ENCODE data around the gene NTN1.

NTN1 gene

DNA sequence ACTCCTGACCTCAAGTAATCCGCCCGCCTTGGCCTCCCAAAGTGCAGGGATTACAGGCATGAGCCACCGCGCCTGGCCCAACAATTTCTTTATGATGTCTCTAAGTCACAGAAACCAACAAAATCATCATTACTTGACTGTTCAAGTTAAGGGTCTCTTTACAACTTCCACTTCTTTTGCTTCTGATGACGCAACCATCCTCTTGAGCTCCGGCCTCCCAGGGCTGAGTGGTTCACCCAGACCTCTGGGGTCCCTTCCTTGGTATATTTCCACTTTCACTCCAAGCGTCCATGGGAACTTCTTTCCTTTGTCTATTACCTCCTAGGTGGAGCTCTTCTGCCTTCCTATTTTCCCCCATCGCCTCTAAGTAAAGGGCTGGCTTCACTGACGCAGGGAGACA, 253.7 kb downstream of the NTN1 start:
- H3K27me3 Mint-ChIP-seq: no peaks in the 10 kb centered on the region
- no peak overlapping the region for H3K4me3 Mint-ChIP-seq
- H3K9me3 Mint-ChIP-seq: no peaks in the 10 kb centered on the region
- ATAC-seq: no peak
- H3K4me1 Mint-ChIP-seq: no peaks in the 10 kb centered on the region
- no peak overlapping the region for H3K27ac Mint-ChIP-seq
- peaks cover 24% of the 10 kb centered on the region for H3K36me3 Mint-ChIP-seq

DNA sequence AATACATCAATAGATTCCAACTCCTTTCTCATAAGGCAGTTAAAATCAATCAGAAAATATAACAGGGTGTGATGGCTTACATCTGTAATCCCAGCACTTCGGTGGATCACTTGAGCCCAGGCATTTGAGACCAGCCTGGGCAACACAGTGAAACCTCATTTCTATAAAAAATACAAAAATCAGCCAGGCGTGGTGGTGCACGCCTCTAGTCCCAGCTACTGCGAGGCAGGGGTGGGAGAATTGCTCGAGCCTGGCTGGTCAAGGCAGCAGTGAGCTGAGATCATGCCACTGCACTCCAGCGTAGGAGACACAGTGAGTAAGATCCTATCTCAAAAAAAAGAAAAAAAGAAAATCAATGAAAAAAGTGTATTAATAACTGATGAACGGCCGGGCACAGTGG, 258.6 kb downstream of the NTN1 start:
- Mint-ChIP-seq H3K9me3 (no peaks in the 10 kb centered on the region), H3K4me3 (no peak overlapping the region)
- no peak for ATAC-seq

DNA sequence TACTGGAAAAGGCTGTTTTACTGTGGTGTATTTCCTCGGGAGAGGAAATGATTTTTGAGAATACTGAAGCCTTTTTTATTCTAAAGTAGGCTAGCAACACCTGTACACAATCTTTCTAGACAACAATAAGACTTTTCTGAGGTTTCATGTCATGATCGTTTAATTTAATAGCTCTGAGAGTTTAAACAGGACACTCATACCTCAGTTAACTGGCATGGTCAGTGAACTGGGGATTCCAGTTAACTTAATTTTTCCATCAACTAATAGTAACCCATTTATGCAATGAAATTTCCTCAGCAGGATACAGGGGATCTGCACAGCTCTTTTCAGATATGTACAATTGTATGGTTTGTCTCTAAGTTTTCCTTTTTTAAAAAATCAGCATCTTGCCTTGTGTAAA, 262.6 kb downstream of the NTN1 start:
- H3K27me3 Mint-ChIP-seq: no peaks in the 10 kb centered on the region
- no peak for ATAC-seq
- H3K4me1 Mint-ChIP-seq: peaks cover 4% of the 10 kb centered on the region
- no peaks in the 10 kb centered on the region for H3K9me3 Mint-ChIP-seq
- H3K36me3 Mint-ChIP-seq: peaks cover 29% of the 10 kb centered on the region
- H3K4me3 Mint-ChIP-seq: no peak overlapping the region
- no peak overlapping the region for H3K27ac Mint-ChIP-seq

More for the DNA sequence above, 258.6 kb downstream of the NTN1 start:
- Mint-ChIP-seq H3K27ac (no peak overlapping the region), H3K4me1 (no peaks in the 10 kb centered on the region), H3K27me3 (no peaks in the 10 kb centered on the region), H3K36me3 (peaks cover 30% of the 10 kb centered on the region)

DNA sequence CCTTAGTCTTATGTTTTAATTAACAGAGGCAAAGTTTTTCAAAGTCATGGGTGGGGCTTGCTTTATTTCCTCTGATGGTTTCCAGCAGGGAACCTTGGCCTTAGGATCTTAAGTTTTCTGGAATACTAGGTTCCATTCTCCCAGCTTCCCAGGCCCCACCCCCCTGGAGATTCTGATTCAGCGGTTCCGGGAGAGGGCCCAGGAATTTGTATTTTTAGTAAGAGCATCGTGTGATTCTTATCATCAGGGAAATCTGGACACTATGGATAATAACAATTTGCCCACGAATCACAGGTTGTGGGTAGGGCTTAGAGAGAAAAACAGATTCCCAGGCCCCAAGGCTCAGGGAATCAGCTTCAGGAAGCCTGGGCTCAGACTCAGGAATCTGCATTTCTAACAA, 263.6 kb downstream of the NTN1 start:
- H3K9me3 Mint-ChIP-seq: no peaks in the 10 kb centered on the region
- H3K4me3 Mint-ChIP-seq: no peak overlapping the region
- peaks cover 24% of the 10 kb centered on the region for H3K36me3 Mint-ChIP-seq
- H3K27ac Mint-ChIP-seq: no peak overlapping the region
- ATAC-seq: no peak
- no peaks in the 10 kb centered on the region for H3K27me3 Mint-ChIP-seq
- peaks cover 14% of the 10 kb centered on the region for H3K4me1 Mint-ChIP-seq

DNA sequence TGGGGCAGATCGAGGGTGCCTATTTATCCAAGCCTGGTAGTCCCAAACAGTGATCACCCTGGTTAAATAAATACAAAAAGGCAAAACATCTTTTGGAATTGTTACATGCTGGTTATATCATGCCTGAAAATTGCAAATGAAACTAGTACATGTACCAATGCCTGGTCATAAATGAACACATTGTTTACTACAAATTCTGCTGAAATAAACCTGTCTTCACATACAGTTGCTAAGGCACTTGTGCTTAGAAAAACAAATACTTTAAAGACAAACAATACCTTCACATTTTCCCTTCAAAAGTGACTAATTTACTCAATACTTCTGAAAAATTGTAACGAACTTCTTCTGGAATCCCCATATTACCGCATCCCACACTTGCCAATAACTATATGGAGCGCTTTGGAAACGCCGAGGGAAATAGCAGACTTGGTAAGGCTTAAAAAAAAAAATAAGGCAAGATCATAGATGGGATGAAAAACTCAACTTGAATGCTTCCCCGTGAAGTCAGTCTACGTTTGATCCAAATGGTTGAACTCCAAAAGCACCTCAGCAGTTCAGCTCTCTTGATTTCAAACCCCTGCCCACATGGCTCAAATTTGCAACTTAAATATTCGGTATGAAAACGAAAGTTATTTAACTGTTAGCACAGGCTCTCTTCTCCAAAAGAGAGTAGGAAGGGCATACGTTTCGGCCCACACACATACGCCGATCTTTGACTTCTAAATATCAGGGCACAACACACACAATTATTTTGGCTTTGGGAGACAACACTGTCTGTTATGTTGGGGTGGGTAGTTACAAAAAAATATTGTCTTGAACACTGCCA, 264.5 kb downstream of the NTN1 start:
- H3K4me1 Mint-ChIP-seq: peaks cover 23% of the 10 kb centered on the region
- no peak for ATAC-seq
- no peak overlapping the region for H3K4me3 Mint-ChIP-seq
- peaks cover 15% of the 10 kb centered on the region for H3K36me3 Mint-ChIP-seq
- no peak overlapping the region for H3K27ac Mint-ChIP-seq
- no peaks in the 10 kb centered on the region for H3K9me3 Mint-ChIP-seq
- H3K27me3 Mint-ChIP-seq: no peaks in the 10 kb centered on the region

DNA sequence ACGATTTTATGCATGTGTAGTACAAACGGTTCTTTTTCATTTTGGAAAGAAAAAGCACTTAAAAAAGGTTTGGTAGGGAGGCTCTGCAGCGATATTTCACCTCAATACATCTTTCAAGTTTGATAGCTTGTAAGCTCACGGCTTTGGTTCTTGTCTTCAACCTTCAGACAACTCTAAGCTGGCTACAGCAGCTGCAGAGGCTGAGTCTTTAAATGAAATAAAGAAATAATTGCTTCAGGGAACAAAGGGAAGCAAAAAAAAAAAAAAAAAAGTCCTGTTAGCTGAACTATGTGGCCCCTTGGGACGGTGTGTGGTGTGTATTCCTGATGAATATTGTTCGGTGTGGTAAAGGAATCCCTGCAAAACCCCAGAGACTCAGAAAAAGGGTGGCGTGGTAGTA, 265.1 kb downstream of the NTN1 start:
- Mint-ChIP-seq H3K4me3 (no peak overlapping the region), H3K27ac (no peak overlapping the region), H3K36me3 (peaks cover 11% of the 10 kb centered on the region), H3K9me3 (no peaks in the 10 kb centered on the region), H3K4me1 (peaks cover 26% of the 10 kb centered on the region), H3K27me3 (no peaks in the 10 kb centered on the region)
- no peak for ATAC-seq

DNA sequence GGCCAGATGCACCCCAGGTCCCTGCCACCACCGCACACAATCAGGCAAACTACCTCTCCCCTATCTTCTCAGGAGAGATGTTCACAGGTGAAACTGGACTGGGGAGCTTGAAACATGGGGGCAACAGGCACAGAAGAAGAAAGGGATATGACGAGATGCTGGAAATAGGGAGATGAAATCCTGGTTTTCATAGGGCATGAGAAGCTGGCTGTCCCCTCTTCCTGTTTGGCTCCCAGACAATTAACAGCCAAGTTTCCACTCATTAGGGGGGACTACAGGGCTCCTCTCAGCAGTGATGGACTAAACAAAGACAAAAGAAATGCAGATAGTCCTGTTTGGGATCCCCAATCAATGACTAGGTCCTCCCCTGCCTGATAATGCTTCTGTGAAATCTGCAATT, 266.0 kb downstream of the NTN1 start:
- Mint-ChIP-seq H3K27me3 (no peaks in the 10 kb centered on the region), H3K9me3 (no peaks in the 10 kb centered on the region), H3K27ac (no peak overlapping the region), H3K4me1 (peaks cover 26% of the 10 kb centered on the region), H3K36me3 (peaks cover 10% of the 10 kb centered on the region), H3K4me3 (no peak overlapping the region)
- no peak for ATAC-seq

DNA sequence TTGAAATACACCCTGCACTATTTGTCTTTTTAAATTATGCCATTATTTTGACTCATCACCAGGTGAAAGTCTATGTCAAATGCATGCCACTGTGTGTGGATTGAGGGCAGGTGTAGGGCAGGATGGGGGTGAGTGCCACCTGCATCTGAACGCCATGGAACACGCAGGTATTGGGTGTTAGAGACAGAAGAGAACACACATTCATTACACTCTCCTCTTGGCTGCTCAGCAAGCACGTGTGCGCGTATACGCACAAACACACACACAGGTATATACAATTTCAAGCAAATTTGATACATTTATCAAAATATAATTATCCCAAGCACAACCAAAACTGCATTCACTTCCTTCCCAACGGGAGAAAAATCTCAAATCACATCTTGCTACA, 268.9 kb downstream of the NTN1 start:
- Mint-ChIP-seq H3K27ac (peak overlapping the region; percentile 54), H3K4me1 (peaks cover 32% of the 10 kb centered on the region), H3K4me3 (peak overlapping the region; percentile 61)

DNA sequence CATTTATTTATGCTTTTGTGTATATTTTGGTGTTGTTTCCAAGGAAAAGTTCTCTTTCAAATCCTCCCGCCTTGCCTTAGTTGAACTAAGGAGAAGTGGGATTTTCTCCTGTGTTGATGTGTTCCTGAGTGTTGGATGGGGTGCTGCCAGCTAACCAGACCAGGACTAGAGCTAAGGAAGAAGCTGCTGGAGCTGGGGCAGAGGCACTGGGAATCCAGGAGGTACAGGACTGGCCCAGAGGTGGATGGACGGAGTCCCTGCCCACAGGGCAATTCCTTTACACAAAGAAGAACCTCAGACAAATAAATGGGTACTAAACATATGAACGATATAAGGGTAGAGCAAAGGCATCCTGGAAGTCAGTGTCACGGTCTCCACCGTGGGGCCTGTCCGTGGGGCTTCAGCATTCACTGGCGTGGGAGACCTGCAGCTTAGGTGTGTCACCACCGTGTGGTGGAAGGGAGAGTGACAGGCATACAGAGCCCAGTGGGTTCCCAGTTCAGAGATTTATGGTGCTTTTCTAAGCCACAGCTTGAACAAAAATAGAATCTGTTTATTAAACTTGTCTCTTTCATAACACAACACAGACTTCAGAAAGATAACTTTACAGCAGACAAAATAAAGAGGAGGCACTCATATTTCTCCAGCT, 270.7 kb downstream of the NTN1 start:
- H3K27ac Mint-ChIP-seq: no peak overlapping the region
- no peak for ATAC-seq

More for the DNA sequence above, 268.9 kb downstream of the NTN1 start:
- Mint-ChIP-seq H3K27me3 (no peaks in the 10 kb centered on the region), H3K9me3 (no peaks in the 10 kb centered on the region), H3K36me3 (peaks cover 6% of the 10 kb centered on the region)
- no peak for ATAC-seq

DNA sequence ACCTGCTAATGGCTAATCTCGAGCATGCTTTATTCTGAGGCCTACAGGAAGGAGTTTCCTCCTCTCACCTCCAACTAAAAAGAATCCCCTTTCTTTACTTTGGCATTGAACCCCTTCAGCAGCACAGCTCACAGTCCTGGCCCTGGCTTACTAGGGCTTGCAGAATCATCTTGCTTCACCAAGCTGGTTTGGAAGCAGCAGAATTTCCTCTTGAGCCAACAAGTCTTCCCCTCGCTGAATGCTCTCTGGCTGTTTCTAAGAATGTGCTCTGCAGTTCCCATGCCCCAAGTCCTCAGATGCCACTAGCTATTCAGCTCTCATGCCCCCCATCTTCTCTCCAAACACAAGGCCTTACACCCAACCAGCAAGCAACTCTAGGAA, 271.2 kb downstream of the NTN1 start:
- Mint-ChIP-seq H3K4me1 (peaks cover 32% of the 10 kb centered on the region), H3K4me3 (no peak overlapping the region), H3K27ac (no peak overlapping the region), H3K27me3 (no peaks in the 10 kb centered on the region), H3K36me3 (no peaks in the 10 kb centered on the region), H3K9me3 (no peaks in the 10 kb centered on the region)
- no peak for ATAC-seq

More for the DNA sequence above, 270.7 kb downstream of the NTN1 start:
- Mint-ChIP-seq H3K27me3 (no peaks in the 10 kb centered on the region), H3K4me3 (no peak overlapping the region), H3K36me3 (peaks cover 2% of the 10 kb centered on the region), H3K9me3 (no peaks in the 10 kb centered on the region), H3K4me1 (peaks cover 32% of the 10 kb centered on the region)
